AG09309 (cell line): Measurements from ENCODE around the gene C6orf62.

Experiments used
- DNase-seq: peaks from one replicate; pipeline ENCODE4 v3.0.0-alpha.2; 2010; ENCODE audit warnings: low read depth
- H3K4me3 ChIP-seq: 2 replicates; pipeline ENCODE4 v1.5.1; 2011; ENCODE audit warnings: mild to moderate bottlenecking, low read depth, low read length, moderate library complexity; ENCODE audit not compliant: control insufficient read depth
- CTCF ChIP-seq: IDR thresholded peaks from 2 replicates; pipeline ENCODE4 v1.5.1; 2011; ENCODE audit warnings: mild to moderate bottlenecking, low read depth, low read length, inconsistent platforms; ENCODE audit not compliant: insufficient read depth, control insufficient read depth; ENCODE audit errors: missing control alignments

Gene C6orf62

DNA sequence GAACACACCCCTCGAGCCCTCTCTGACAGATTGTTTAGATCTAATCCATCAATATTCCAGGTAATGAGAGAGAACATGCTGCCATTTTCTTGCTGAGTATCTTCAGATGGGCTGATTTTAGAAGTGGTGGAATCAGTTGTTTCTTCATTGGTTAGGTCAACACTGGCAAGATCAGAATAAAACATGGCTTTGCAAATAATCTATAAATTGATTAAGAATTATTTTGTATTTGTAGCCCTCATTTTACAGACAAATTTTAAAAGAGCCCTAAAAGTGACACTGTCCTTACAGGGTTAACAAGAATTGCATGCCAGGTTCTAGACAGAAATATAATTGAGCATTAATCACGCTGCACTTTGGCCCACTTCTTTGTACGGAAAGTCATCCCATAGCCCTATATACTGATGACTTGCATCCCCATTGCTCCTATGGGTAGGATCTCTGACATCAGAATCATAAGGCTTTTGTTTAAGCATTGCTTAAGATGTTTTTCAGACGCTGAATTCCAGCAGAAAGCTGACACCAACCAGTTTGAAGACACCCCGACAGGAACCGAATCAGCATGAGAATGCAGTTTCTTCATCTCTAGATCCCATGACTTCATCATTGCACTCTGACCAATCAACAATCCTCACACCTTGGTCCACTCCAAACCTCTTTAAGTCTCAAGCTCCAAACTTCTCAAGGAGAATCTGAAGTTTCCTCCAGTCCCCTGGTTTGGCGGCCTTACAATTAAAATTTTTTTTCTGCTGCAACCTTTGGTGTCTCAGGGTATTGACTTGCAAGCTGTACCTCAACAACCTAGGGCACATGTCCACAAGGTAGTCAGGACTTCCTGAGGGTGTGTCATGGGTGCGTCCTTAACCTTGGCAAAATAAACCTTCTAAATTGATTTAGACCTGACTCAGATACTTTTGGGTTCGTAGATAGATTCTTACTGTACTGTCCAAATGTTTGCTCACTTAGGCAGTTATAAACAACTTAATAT, 60.1 kb downstream of the C6orf62 start:
- no peak for TF ChIP-seq CTCF
- peak; percentile 62 for DNase-seq
- H3K4me3 ChIP-seq = no peak overlapping the region

DNA sequence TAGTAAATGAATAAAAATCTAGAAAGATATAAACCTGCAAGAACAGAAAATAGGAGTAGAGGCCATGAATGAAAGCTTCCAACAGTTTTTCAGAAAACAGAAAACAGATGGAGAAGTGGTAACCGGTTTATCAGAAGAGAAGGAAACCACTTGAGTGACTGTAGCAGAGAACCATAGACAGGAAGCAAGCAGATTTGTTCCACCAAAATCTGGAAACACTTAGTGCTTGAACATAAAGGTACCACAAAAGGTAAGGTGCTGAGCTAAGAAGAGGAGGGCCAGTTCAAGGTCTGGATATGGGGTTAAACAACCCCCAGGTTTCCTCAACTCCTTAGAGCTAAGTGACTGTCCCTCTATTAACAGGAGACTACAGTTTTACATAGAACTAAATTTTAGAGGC, 63.7 kb downstream of the C6orf62 start:
- no peak overlapping the region for H3K4me3 ChIP-seq
- no peak for TF ChIP-seq CTCF
- DNase-seq = no peak
